ENCODE data around the gene CCDC116. TPM values are rescaled to one million over a fixed set of nuclear protein-coding genes. Genes with fewer than 3 reads are reported as not detected.
A peak's percentile ranks its signal among the peaks of the same experiment; 100 is the strongest.

Gene CCDC116
- total and polyA plus RNA-seq, 2 donors, result 0.09 to 1.0 TPM

DNA sequence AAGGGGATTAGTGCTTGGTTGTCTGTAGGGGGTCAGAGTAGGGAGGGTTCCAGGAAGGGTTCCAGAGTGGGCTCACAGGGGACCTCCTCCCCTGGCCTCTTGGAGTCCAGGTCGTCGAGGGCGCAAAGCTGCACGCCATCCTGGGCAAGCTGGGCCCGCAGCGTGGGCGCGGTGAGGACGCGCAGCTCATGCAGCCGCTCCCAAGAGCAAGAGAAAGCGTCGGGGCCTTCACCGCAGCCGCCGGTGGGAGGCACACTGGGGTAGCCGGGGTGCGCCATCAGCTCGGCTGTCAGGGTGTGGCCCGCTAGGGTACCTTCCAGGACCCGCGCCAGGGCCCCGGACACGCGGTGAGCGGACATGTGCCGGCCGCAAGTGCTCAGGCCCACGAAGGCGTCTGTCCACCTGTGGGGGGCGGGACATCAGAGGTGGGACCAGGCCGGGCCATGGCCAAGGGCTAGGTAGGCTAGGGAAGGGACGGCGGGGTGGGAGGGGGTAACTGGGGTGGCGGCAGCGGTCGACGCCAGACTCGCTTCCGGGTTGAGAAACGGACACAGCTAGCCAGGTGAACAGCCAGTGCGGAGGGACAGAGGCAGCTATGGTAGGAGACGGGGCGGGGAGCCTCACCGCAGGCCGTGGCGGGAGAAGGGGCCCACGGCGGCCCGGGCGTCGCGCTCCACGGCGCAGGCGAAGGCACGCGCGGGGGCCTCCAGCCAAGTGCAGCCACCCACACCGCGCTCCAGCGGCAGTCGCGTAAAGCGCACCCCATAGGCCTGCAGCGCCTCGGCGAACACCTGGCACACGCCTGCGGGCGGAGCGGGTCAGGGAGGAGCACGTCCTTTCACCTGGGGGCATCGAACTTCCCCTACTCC, 3.9 kb upstream of the CCDC116 start:
- H3K4me1 ChIP-seq (ENCODE audit: control insufficient read depth in 2 of 2, insufficient read depth in 2 of 2, low read length in 2 of 2), result peaks cover 11 to 22% of the 10 kb centered on the region in 2 donors
- 83% methylated on average over 74 of the region's 74 CpGs for WGBS
- peak overlapping the region; percentile 92 to 98 for H3K4me3 ChIP-seq (ENCODE audit: low read length in 2 of 2)
- H3K9me3 ChIP-seq (ENCODE audit: control insufficient read depth in 2 of 2, insufficient read depth in 1 of 2, low read length in 1 of 2), result peaks cover 0 to 9% of the 10 kb centered on the region in 2 donors
- DNase-seq (ENCODE audit: low read depth in 6 of 9, low spot score in 9 of 9), result no peak
- peaks cover 23 to 40% of the 10 kb centered on the region in 2 donors for H3K36me3 ChIP-seq (ENCODE audit: control insufficient read depth in 2 of 2, insufficient read depth in 2 of 2, low read length in 1 of 2)
- H3K27ac ChIP-seq (ENCODE audit: low read depth in 1 of 2, low read length in 1 of 2), result peak overlapping the region in 1 of 2 donors; percentile 43
- H3K27me3 ChIP-seq (ENCODE audit: control insufficient read depth in 2 of 2, insufficient read depth in 1 of 2, low read length in 1 of 2), result no peaks in the 10 kb centered on the region

DNA sequence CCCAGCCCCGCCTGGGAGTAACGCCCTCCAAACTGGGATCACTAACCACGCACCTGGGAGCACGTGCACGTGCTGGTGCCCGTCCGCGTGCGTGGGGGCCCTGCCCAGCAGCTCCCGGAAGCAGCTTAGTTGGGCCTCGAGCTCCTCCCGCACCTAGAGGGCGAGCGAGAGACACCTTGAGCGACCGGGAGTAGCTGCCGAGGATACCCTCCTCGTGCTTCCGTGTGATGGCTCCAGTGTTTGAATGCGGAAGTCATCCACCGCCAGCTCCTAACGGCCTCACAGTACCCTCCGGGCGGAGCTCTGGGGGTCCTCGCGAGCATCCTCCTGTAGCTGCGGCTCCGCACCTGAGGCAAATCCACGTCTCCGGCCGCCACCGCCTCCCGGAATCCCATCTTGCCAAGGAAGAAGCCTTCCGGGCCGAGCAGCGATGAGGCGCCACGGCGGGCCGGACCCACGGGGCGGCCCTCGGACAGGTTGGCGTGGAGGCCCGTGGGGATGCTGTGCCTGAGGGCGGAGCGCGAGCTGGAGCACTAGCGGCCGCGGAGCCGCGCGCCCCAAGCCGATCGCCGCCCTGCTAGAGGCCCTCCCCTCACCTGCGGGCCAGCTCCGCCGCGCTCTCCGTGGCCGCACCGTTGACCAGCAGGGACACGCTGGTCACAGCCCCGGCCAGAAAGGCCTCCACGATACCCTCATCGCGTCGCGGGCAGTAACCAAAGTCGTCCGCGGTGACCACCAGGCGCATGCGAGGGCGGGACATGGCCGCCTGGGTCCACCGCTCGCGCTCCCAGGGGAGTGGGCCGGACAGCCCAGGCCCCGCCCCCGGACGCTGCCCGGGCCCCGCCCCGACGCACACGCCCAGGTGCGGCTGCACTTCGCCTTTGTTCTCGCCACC, 3.1 kb upstream of the CCDC116 start, which contains the start of gene YDJC:
YDJC (minus strand) TSS at position 768 of the 895 bp plus-strand sequence; CDS start at position 760, 8 bp downstream.
- under 1% methylated on average over 93 of the region's 93 CpGs for WGBS
- DNase-seq (ENCODE audit: low read depth in 6 of 9, low spot score in 9 of 9), result peak; percentile 83 to 97 (median 90)
- peaks cover 17 to 32% of the 10 kb centered on the region in 2 donors for H3K36me3 ChIP-seq (ENCODE audit: control insufficient read depth in 2 of 2, insufficient read depth in 2 of 2, low read length in 1 of 2)
- peak within 1 kb of the TSS; percentile 92 to 98 for H3K4me3 ChIP-seq (ENCODE audit: low read length in 2 of 2)
- H3K4me1 ChIP-seq (ENCODE audit: control insufficient read depth in 2 of 2, insufficient read depth in 2 of 2, low read length in 2 of 2), result peaks cover 11 to 22% of the 10 kb centered on the region in 2 donors
- peak within 1 kb of the TSS; percentile 89 to 92 for H3K27ac ChIP-seq (ENCODE audit: low read depth in 1 of 2, low read length in 1 of 2)
- H3K27me3 ChIP-seq (ENCODE audit: control insufficient read depth in 2 of 2, insufficient read depth in 1 of 2, low read length in 1 of 2), result no peaks in the 10 kb centered on the region
- H3K9me3 ChIP-seq (ENCODE audit: control insufficient read depth in 2 of 2, insufficient read depth in 1 of 2, low read length in 1 of 2), result peaks cover 0 to 9% of the 10 kb centered on the region in 2 donors

DNA sequence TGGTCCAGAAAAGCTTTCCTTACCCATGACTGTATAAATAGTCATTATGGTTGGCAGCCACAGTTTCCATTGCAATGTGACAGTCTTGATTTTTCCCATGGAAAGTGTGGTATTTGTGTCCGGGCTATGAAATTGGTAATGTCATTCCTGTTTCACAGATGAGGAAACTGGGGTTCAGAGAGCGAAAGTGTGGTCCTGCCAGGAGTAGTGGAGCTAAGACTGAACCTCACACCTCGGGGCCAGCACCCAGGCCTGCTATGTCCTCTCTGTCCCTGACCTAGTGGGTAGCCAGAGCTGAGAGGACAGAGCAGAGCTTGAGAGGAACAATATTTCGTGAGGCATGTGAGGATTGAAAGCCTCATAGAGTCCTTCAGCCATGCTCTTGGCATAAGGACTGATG, 1.5 kb upstream of the CCDC116 start:
- no peak overlapping the region for H3K4me3 ChIP-seq (ENCODE audit: low read length in 2 of 2)
- H3K36me3 ChIP-seq (ENCODE audit: control insufficient read depth in 2 of 2, insufficient read depth in 2 of 2, low read length in 1 of 2), result peaks cover 11 to 23% of the 10 kb centered on the region in 2 donors
- WGBS, result 97% methylated on average over 4 of the region's 4 CpGs
- H3K4me1 ChIP-seq (ENCODE audit: control insufficient read depth in 2 of 2, insufficient read depth in 2 of 2, low read length in 2 of 2), result peaks cover 11 to 22% of the 10 kb centered on the region in 2 donors
- peaks cover 0 to 9% of the 10 kb centered on the region in 2 donors for H3K9me3 ChIP-seq (ENCODE audit: control insufficient read depth in 2 of 2, insufficient read depth in 1 of 2, low read length in 1 of 2)
- no peaks in the 10 kb centered on the region for H3K27me3 ChIP-seq (ENCODE audit: control insufficient read depth in 2 of 2, insufficient read depth in 1 of 2, low read length in 1 of 2)
- no peak overlapping the region for H3K27ac ChIP-seq (ENCODE audit: low read depth in 1 of 2, low read length in 1 of 2)
- DNase-seq (ENCODE audit: low read depth in 6 of 9, low spot score in 9 of 9), result no peak

DNA sequence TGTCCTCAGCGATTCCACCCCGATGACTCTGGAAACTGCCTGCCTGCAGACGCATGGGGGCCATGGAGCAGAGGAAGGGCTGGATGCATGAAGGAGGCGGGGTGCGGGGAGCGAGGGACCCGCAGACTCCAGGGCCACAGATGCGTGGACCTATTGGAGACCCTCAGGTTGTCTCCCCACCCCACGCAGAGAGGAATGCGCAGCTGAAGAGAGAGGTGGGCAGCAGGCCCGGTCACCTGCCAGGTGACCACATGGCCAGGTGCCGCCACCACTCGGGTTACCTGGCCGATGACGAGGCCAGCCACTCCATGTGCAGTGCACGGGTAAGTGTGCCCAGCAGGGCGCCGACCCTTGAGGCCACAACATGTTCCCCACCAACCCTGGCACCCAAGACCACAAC, 371 bp downstream of the CCDC116 start:
- peaks cover 0 to 9% of the 10 kb centered on the region in 2 donors for H3K9me3 ChIP-seq (ENCODE audit: control insufficient read depth in 2 of 2, insufficient read depth in 1 of 2, low read length in 1 of 2)
- peak overlapping the region; percentile 3 to 72 for H3K27ac ChIP-seq (ENCODE audit: low read depth in 1 of 2, low read length in 1 of 2)
- DNase-seq (ENCODE audit: low read depth in 6 of 9, low spot score in 9 of 9), result no peak
- H3K27me3 ChIP-seq (ENCODE audit: control insufficient read depth in 2 of 2, insufficient read depth in 1 of 2, low read length in 1 of 2), result no peaks in the 10 kb centered on the region
- 86% methylated on average over 18 of the region's 18 CpGs for WGBS
- H3K4me1 ChIP-seq (ENCODE audit: control insufficient read depth in 2 of 2, insufficient read depth in 2 of 2, low read length in 2 of 2), result peaks cover 11 to 22% of the 10 kb centered on the region in 2 donors
- H3K36me3 ChIP-seq (ENCODE audit: control insufficient read depth in 2 of 2, insufficient read depth in 2 of 2, low read length in 1 of 2), result peaks cover 7% of the 10 kb centered on the region in 2 donors
- no peak overlapping the region for H3K4me3 ChIP-seq (ENCODE audit: low read length in 2 of 2)

DNA sequence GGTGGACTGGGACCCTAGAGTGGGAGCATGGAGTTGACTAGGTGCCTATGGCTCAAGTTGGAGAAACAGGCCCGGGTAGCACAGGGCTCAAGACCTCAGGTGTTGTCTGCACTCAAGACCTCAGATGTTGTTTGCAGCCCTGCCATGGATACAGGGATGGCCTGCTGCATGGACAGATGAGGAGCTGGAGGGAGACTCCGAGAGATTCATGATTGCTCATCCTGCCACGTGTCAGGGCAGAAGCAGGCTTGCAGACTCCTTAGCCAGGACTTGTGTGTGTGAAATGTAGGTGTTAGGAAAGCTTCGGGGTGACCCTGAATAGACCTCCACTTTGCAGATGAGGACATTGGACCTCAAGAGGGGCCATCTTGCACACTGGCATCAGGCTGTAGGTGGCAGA, 921 bp downstream of the CCDC116 start:
- no peak overlapping the region for H3K27ac ChIP-seq (ENCODE audit: low read depth in 1 of 2, low read length in 1 of 2)
- DNase-seq (ENCODE audit: low read depth in 6 of 9, low spot score in 9 of 9), result no peak
- peaks cover 0 to 9% of the 10 kb centered on the region in 2 donors for H3K9me3 ChIP-seq (ENCODE audit: control insufficient read depth in 2 of 2, insufficient read depth in 1 of 2, low read length in 1 of 2)
- 98% methylated on average over 4 of the region's 4 CpGs for WGBS
- peaks cover 1 to 2% of the 10 kb centered on the region in 2 donors for H3K36me3 ChIP-seq (ENCODE audit: control insufficient read depth in 2 of 2, insufficient read depth in 2 of 2, low read length in 1 of 2)
- no peaks in the 10 kb centered on the region for H3K27me3 ChIP-seq (ENCODE audit: control insufficient read depth in 2 of 2, insufficient read depth in 1 of 2, low read length in 1 of 2)
- H3K4me1 ChIP-seq (ENCODE audit: control insufficient read depth in 2 of 2, insufficient read depth in 2 of 2, low read length in 2 of 2), result peaks cover 10 to 17% of the 10 kb centered on the region in 2 donors
- H3K4me3 ChIP-seq (ENCODE audit: low read length in 2 of 2), result no peak overlapping the region

DNA sequence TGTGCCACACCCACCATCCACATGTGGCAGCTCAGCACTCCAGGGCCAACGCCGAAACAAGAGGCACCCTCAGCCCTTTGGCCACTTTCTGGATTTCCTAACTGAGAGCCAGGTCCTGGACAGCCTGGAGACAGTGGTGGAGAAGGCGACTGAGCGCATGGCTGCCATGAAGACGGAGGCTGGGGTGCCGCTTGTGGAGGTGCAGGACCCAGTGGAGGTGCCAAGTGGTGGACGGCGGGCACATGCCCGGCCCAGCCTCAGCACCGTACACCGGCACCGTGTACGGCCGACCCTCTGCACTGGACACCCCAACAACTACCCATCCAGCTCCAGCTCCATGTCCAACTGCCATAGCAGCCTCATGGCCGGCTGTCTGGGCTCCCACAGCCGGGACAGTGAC, 1.5 kb downstream of the CCDC116 start:
- no peak overlapping the region for H3K27ac ChIP-seq (ENCODE audit: low read depth in 1 of 2, low read length in 1 of 2)
- 97% methylated on average over 16 of the region's 16 CpGs for WGBS
- peaks cover 0 to 9% of the 10 kb centered on the region in 2 donors for H3K9me3 ChIP-seq (ENCODE audit: control insufficient read depth in 2 of 2, insufficient read depth in 1 of 2, low read length in 1 of 2)
- no peaks in the 10 kb centered on the region for H3K27me3 ChIP-seq (ENCODE audit: control insufficient read depth in 2 of 2, insufficient read depth in 1 of 2, low read length in 1 of 2)
- H3K4me3 ChIP-seq (ENCODE audit: low read length in 2 of 2), result no peak overlapping the region
- H3K4me1 ChIP-seq (ENCODE audit: control insufficient read depth in 2 of 2, insufficient read depth in 2 of 2, low read length in 2 of 2), result peaks cover 4 to 12% of the 10 kb centered on the region in 2 donors
- no peak for DNase-seq (ENCODE audit: low read depth in 6 of 9, low spot score in 9 of 9)
- no peaks in the 10 kb centered on the region for H3K36me3 ChIP-seq (ENCODE audit: control insufficient read depth in 2 of 2, insufficient read depth in 2 of 2, low read length in 1 of 2)

DNA sequence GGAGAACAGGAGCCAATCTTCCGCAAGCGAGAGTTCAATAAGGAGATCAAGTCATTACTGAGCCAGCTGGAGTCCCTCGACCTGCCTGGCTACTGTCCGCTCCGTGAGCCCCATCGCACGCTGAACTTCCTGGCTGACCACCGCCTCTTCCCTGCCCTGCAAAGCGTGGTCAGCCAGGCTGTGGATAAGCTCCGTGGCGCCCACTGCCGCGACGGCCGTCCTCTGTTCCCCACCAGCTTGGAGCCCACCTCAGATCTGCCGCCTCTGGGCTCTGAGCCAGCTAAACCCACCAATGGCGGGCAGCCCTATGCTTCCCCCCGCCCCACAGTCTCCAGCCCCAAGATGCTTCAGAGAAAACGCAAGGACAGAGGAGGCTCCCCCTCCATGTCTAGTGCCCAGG, 2.3 kb downstream of the CCDC116 start:
- WGBS, result 91% methylated on average over 19 of the region's 19 CpGs
- Histone ChIP-seq H3K4me3 (ENCODE audit: low read length in 2 of 2) (no peak overlapping the region), H3K36me3 (ENCODE audit: control insufficient read depth in 2 of 2, insufficient read depth in 2 of 2, low read length in 1 of 2) (no peaks in the 10 kb centered on the region), H3K27me3 (ENCODE audit: control insufficient read depth in 2 of 2, insufficient read depth in 1 of 2, low read length in 1 of 2) (no peaks in the 10 kb centered on the region), H3K4me1 (ENCODE audit: control insufficient read depth in 2 of 2, insufficient read depth in 2 of 2, low read length in 2 of 2) (peaks cover 3 to 11% of the 10 kb centered on the region in 2 donors), H3K27ac (ENCODE audit: low read depth in 1 of 2, low read length in 1 of 2) (no peak overlapping the region), H3K9me3 (ENCODE audit: control insufficient read depth in 2 of 2, insufficient read depth in 1 of 2, low read length in 1 of 2) (peaks cover 0 to 9% of the 10 kb centered on the region in 2 donors)
- DNase-seq (ENCODE audit: low read depth in 6 of 9, low spot score in 9 of 9), result no peak

DNA sequence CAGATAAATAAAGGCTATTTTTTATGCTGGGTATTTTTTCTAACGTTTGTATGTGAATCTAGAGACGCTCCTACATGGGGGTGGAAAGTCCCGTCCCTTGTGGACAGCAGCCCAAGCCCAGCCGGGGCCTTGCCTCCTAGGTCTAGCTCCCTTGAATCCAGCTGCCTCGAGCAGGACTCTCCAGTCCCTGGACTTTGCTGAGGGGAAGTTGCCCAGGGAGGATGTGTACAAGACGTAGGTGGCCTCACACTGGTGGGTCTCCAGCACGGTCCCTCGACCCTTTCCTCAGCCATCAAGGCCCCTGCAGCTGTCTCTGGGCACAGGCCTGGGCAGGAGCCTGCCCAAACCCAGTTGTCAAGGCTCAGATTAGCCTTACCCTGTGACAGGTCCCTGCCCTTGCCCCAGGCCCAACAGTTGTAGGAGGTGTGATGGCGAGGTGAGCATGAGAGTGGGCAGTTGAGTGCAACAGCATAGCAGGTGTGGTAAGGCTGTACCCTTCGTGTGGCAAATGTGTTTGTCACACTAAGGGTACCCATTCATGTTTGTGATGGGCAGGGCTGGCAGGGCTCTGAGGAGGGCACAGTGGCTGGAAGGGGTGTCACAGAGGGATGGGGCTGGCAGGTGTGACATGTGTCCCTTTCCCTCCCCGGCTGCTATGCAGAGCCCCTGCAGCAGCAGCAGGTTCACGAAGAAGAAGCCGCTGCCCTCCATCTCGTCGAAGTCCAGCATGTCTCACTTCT, 3.4 kb downstream of the CCDC116 start:
- no peak overlapping the region for H3K4me3 ChIP-seq (ENCODE audit: low read length in 2 of 2)
- no peaks in the 10 kb centered on the region for H3K36me3 ChIP-seq (ENCODE audit: control insufficient read depth in 2 of 2, insufficient read depth in 2 of 2, low read length in 1 of 2)
- H3K4me1 ChIP-seq (ENCODE audit: control insufficient read depth in 2 of 2, insufficient read depth in 2 of 2, low read length in 2 of 2), result peaks cover 3 to 7% of the 10 kb centered on the region in 2 donors
- peaks cover 3 to 4% of the 10 kb centered on the region in 2 donors for H3K27me3 ChIP-seq (ENCODE audit: control insufficient read depth in 2 of 2, insufficient read depth in 1 of 2, low read length in 1 of 2)
- H3K27ac ChIP-seq (ENCODE audit: low read depth in 1 of 2, low read length in 1 of 2), result no peak overlapping the region
- H3K9me3 ChIP-seq (ENCODE audit: control insufficient read depth in 2 of 2, insufficient read depth in 1 of 2, low read length in 1 of 2), result peaks cover 0 to 9% of the 10 kb centered on the region in 2 donors
- no peak for DNase-seq (ENCODE audit: low read depth in 6 of 9, low spot score in 9 of 9)
- WGBS, result 94% methylated on average over 15 of the region's 15 CpGs

Measured in thymus (tissue), 11 donors.